T-helper 1 cell treated with Interleukin-12 subunit alpha and Interleukin-12 subunit beta and Interleukin-4 antibody, amounts not matched to agents 30 ng/mL and 1 ng/mL, for 36 hours (primary cell): ENCODE measurements around the gene NLGN1. TPM values are rescaled to one million over a fixed set of nuclear protein-coding genes. Genes with fewer than 3 reads are reported as not detected.
"Not testable (repeated sequence)": the region's sequence is repeated elsewhere in the genome, so short reads cannot be mapped to it uniquely, and the experiment has no call there.

Source experiments
- intact Hi-C: fragments of 100-400 bp; cut with micrococcal nuclease; formaldehyde crosslinking; loops from one replicate; pipeline ENCODE4 v1.15.1; 2024
- total RNA-seq: library from RNA; stranded (reverse); gene quantifications from 2 replicates; pipeline ENCODE4 v1.2.3, GENCODE V29; 2022

Gene NLGN1
- total RNA-seq, 1 donor from 2014 or later = not detected

DNA sequence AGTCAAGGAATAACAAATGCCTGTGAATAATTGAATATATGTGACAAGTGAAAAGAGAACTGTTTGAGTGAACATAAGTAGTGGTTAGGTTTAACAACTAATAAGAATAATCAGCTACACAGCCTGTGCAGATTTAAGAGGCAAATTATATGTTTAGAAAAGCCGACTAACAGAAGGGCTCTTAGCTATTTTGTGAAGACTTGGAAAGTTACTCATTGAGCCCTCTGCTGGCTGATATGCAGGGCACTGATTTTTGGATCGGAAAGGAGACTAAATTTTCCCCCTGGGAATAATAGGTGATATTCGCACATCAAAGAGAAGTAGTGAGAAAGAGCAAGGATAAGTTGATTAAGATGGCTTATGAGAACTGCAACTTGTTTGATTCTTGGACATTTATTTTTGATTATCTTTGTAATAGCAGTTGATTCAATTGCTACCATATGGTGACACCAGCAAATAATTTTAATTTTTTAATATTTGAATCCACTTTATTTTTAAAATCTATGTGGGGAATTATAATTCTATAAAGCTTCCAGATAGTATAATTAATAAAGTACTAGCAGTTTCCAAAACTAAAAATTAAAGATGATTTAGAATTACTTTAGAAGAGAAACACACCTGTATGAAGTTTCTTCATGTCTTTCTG, 156.2 kb downstream of the NLGN1 start:
- intact Hi-C loops = no loop called here

DNA sequence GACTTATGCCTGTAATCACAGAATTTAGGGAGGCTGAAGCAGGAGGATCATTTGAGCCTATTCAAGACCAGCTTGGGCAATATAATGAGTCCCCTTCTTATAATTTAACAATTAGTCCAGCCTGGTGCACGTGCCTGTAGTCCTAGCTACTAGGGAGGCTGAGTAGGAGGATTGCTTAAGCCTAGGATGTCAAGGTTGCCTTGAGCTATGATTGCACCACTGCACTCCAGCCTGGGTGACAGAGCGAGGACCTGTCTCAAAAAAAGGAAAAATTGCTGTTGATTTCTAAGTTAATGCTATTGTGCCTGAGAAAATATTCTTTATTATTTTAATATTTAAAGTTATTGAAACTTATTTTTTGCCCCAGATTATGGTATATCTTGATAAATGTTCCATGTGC, 159.0 kb downstream of the NLGN1 start:
- intact Hi-C loops = no loop called here

DNA sequence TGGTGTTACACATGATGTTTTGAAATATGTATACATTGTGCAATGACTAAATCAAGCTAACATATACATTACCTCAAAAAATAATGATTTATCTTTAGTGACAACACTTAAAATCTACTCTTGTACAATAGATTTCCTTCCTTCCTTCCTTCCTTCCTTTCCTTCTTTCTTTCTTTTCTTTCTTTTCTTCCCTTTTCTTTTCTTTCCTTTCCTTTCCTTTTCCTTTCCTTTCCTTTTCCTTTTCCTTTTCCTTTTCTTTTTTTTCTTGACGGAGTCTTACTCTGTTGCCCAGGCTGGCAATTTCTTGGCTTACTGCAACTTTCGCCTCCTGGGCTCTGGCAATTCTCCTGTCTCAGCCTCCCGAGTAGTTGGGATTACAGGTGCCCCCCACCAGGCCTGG, 170.5 kb downstream of the NLGN1 start:
- intact Hi-C loops = no loop called here

DNA sequence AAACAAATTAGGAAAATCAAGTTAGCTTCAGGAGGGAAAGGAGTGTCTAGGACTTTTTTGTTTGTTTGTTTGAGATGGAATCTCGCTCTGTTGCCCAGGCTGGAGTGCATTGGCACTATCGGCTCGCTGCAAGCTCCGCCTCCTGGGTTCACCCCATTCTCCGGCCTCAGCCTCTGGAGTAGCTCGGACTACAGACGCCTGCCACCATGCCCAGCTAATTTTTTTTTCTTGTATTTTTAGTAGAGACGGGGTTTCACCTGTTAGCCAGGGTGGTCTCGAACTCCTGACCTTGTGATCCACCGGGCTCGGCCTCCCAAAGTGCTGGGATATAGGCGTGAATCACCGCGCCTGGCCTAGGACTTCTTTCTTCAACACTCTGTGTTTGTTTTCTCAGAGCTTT, 171.1 kb downstream of the NLGN1 start:
- intact Hi-C loops = no loop called here

DNA sequence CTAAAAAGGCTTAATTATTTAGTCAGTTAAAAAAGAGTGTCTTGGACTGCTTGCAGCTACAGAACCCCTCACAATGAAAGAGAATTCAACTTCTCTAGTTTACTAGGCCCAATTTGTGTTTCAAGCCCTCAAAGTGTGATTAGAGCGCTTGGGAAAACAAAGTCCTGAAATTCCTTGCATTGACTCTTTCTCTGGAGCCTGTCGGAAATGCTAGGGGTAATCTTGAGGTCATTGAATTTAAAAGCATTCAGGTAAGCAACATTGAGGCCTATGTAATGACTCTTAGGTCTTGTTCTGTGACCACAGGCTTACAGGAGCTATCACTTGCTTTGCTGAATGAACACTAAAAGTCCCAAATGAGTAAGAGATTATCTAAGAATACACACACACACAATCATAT, 186.0 kb downstream of the NLGN1 start:
- intact Hi-C loops = no loop called here

DNA sequence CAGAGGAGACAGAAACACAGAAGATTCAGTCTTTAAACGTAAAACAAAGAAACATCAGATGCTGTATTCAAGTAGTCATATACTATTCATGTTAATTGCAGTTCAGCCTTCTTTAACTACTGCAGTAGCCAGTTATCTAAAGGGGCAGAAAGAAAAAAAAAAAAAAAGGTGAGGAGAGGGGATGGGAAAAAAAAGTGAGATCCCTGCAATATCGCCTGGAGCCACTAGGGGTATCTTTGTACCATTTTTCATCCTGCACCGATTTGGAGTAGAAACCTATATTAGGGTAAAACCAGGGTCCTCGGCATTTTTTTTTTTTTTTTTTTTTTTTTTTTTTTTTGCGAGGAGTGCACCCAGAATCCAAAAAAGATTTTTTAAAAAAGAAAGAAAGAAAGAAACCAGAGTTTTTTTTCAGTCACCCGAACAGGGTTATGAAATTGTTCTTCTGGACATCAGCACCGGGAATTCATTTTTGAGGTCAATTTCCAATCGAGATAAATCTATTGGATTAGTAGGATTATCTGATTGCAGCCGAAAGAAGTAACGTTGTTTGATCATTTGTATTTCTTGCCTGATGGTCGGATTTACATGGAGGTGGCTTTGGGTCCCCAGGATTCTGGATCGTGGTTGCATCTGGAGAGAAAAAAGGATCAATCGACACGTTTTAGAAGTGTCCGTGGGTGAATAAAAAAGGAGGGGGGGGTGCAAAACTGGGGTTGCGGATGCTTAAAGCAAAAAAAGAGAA, 186.7 kb downstream of the NLGN1 start:
- intact Hi-C loops = no loop called here

DNA sequence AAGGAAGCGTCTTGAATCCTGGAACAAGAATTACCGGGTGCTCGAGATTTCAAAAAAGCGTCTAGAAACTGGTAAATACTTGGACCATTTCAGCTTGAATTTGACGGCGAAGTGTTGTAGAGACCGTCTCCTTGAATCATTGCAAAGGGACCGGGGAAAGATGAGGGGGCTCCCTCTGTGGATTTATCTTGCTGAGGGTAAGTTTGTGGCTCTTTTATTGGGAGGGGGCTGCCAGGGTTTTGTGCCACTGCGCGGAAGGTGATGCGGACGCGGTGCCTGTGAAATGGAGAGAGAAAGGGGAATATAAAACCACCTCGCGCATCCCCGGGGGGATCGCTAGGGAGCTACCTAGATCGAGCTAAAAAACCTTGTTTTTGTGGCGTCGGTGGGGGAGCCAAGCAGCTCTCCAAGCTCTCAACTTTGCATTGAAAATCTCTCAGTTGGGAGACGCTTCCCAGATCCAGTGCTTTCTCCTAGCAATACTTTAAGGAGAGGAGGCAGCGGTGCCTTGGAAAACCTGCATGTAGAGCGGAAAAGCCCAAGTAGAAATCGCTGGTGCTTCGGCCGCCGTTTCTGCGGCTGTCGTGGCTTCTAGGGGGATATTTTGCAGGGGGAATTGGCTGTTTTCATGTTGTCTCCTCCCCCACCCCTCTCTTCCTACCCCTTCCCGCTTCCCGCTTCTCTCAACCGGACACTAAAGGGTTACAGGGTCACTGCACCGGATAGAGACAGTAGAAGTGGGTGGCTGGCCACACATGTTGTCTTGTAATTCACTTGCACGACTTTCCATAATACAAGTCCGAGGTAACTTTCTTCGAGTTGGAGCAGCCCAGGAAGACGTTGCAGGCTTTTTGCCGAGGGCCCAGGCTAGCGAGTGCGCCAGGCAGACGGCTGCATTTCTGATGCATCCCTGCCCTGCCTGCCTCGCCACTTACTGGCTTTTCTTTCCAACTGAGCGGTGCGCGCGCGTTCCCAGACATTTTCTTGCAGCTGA, 187.6 kb downstream of the NLGN1 start:
- intact Hi-C loops = no loop called here

DNA sequence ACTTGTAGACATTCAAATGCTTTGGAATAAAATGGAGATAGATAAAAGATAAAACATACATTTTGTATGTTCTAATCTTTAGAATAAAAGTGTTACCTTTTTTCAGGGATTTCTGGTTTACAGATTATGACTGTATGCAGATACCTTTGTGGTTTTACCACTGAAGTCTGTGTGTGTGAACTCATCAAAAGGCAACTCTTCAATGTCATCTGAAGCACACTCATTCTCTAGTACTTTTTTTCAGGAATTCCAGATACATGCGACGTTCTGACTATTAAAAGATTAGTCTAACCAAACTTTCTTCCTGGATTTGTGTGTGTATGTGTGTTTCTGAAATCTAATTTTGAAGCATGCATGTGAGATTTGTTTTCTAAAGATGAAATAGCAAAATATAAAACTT, 188.6 kb downstream of the NLGN1 start:
- intact Hi-C loops = no loop called here

DNA sequence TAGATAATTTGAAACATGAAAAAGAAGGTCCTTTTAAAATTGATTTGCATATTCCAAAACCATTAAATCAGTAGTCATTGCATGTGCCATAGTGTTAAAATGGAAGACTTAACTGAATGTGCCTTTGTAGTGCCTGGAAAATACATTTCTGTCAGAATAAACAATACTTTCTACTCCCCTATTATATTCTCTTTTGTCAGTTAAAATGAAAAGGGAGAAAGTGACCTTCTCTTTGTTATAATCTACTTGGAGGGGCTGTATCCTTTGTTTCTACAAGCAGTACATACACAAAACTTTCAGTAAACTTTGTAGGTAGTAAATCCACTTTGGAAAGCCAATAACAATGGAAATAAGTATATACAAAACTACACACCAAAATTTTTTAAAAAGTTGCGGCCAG, 189.5 kb downstream of the NLGN1 start:
- intact Hi-C loops = no loop called here

DNA sequence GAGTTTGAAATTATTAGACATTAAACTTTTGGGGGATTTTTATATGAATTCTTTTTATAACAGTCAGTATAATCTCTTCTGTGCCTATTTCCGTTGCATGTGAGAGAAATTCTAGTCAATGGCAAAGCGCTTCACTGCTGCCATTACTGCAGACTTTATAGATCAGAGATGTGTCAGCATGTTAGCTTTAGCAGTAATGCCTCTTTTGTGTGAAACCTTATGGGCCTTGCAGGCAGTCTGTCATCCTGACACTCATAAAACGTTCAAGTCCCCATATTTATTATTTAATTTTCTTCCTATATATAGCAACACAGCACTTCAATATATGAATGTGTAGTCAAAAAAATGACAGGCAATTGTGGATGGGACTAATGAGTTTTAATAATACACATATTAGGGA, 191.0 kb downstream of the NLGN1 start:
- intact Hi-C loops = no loop called here

DNA sequence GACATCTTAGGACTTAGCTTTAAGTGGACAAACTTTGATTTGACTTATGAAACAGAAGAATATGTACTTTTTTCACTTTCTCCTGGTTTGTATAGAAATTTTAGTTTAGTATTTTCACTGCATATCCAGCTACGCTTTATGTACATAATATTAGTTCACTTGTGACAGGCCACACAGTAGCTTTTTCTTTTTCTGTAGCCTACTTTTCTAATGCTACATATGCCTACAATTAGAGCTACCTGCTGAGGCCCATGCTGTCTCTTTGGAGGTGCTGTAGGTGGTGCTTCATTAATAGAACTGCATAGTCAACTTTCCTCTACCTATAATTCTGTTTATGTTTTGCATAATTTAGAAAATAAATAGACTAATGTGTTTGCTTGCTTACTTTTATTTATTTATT, 191.6 kb downstream of the NLGN1 start:
- intact Hi-C loops = no loop called here

DNA sequence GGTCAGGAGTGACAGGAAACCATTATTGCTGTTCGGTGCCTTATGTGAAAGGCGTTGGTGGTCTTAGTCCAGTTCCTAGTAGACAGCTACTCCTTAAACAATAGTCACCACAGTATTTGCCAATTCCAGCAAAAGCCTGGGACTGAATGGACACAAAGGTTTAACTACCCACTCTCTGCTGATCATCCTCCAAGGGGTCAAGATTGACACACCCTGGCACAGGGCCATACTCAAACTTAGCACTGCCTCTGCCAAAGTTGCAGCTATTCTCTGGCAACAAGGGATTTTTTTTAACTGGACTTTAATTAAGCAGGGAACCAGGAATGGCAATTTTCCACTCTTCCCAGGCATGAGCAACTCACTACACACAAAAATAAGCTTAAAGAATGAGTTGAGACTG, 193.9 kb downstream of the NLGN1 start:
- intact Hi-C loops = no loop called here

DNA sequence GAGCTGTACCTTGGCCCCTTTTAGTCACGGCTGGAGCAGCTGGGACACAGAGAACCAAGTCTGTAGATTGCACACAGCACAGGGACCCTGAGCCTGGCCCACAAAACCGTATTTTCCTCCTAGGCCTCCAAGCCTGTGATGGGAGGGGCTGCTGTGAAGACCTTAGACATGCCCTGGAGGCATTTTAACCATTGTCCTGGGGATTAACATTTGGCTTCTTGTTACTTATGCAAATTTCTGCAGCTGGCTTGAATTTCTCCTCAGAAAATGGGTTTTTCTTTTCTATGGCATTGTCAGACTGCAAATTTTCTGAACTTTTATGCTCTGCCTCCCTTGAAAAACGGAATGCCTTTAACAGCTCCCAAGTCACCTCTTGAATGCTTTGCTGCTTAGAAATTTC, 197.3 kb downstream of the NLGN1 start:
- intact Hi-C loops = not testable (repeated sequence)

DNA sequence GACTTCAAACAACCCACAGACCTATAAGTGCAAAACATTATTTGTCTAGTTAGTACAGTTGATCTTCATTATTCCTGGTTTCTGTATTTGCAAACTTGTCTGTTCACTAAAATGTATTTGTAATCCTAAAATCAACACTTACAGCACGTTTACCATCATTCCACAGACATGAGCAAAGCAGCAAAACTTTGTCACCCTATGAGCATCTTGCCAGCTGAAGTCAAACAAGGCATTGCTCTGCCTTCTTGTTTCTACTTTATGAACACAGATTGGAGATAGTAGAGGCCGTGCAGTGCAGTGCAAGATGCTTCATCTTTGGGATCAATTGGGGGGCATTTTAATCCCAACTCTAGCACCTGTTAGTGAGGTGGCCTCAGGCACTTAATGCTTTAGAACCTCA, 202.1 kb downstream of the NLGN1 start:
- intact Hi-C loops = no loop called here

DNA sequence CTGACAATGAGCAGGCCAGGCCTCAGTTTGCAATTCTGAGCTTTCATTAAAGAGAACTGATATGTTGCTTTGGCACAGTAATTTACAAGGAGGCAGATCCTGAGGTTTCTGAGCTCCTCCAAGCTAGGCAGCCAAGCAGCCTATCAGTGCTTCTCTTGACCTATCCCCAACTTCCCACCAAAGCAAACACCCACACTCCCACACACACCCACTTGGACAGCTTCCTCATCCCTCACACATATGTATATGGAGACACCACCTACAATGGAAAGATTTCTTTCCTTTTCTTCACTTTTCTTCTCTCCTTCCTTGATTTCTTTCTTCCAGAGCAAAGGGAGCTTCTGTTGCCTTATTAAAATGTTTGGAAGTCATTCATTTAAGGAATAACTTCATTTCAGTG, 217.0 kb downstream of the NLGN1 start:
- intact Hi-C loops = no loop called here

DNA sequence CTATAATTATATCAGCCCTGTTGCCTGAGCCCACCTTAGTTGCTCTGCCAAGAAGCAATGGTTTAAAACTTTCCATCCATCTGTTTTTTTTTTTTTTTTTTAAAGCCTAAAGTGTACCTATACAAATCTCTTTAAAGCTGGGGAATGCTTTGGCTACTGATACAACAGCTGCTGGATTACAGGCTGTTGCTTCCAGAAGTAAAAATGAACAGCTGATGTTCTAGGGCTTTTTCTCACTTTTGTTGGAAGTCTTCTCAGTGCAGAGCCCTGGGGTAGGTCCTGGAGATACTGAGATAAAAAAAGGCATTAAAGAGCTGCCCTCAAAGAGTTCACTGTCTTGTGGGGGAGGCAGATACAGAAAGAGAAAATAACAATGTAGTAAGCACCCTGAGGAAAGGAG, 218.1 kb downstream of the NLGN1 start:
- intact Hi-C loops = no loop called here

DNA sequence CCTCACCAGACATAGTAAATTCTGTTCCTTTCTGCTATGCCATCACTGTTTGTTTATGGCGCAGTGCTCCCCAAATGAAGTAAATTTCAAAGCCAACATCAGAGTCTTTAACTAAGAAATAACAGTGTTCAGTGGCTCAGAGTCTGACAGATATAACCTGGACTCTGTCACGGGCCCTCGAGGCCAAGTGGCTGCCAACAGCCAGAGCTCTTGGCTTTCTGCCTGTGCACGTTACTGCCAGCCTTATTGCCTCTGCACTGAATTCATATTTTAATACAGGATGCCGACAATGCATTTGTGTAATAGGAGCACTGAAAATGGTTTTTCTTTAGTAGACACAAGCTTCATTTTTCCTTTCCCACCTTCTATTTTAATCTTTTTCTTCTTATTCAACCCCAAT, 219.9 kb downstream of the NLGN1 start:
- intact Hi-C loops = no loop called here

DNA sequence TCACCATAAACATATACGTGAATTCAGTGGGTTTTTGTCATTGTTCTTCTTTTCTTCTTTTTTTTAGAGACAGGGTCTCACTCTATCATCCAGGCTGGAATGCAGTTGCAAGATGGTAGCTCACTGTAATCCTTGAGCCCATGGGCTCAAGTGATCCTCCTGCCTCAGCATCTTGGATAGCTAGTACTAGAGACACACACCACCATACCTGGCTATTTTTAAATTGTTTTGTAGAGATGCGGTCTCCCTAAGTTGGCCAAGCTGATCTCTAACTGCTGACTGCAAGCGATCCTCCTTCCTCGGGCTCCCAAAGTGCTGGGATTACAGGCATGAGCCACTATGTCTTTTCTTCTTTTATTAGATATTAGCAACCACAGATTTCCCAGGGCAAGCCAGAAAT, 220.6 kb downstream of the NLGN1 start:
- intact Hi-C loops = no loop called here

DNA sequence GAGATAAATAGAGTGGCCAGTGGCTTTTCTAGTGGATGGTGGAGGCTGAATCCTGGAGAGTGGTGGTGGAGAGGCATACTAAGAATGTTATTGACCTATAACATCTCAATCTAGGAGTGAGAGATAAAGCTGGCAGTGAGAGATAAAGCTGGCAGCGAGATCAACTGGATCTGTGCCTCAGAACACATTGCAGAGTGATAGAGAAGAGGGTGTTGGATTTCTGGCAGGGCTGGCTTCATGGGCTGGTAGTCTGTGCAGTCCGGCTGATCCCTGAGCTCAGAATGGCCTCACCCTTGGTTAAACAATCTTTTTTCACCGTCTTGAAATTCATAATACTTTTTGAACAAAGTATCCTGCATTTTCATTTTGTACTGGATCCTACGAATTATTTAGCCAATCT, 221.2 kb downstream of the NLGN1 start:
- intact Hi-C loops = no loop called here

DNA sequence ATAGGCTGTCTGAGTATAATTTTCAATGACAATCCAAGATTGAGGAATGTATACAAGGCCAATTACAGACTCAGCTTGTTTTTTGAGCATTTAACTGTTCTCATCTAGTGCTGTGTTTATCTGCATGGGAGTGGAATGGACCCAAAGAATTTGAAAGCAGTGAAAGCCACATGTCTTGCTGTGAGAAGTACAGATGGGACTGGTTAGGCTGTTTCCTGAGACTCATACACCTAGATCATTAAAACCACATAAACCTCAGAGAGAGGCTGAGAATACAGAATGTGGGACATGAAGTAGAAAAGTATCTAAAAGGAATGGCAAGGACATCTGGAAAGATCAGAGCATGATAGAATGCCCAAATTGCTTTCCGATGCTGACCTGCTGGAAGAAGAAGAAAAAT, 224.6 kb downstream of the NLGN1 start:
- intact Hi-C loops = no loop called here

DNA sequence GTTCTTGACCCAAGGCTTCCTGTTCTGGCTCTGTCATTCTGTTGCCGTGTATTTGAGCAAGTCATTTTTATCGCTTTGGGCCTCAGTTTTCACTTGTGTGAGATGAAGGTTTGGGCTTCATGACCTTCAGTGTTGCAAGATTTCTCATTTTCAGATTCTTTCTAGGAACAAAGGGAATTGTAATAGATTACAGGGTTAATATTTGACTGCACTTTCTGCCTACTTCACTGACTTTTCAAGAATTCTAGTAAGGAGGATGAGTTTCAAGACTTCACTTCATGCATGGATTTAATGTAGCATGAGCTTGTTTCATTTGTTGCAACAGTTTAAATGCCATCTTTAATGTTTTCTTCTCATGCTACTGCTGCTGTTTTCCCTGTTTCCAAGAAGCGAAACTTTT, 226.5 kb downstream of the NLGN1 start:
- intact Hi-C loops = no loop called here

DNA sequence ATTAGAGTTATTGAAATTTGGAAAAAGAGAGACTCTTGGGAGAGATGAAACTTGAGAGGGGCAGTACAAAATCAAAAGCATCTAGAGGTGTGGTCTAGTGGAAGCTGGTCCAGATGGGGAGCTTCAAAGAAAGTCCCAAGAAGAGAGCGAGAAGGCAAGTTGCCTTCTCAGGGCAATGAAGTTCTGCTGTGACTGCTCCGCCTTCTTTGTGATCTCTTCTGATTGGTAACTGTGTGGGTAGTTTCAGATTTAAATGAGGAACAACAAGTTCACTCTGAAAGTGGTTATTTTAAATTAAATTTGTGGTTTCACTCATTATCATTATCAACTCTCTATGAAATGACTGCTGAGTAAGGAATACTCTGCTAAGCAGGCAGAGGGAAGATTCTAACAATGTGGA, 233.3 kb downstream of the NLGN1 start:
- intact Hi-C loops = no loop called here
